ENCODE results near the gene RASL12.

RASL12 gene

GRCh38 chr15:65057549-65057940, 10.2 kb downstream of the RASL12 start:
- H3K9me3 ChIP-seq (ENCODE audit: insufficient read depth, low read depth, low read length): no peaks in the 10 kb centered on the region
- peaks cover 33% of the 10 kb centered on the region for H3K4me1 ChIP-seq (ENCODE audit: insufficient read depth, low read length, poor library complexity, severe bottlenecking)
- no peak overlapping the region for H3K9ac ChIP-seq (ENCODE audit: low read depth, low read length, poor library complexity, severe bottlenecking)
- H2AFZ ChIP-seq (ENCODE audit: low read length): no peak overlapping the region
- H3F3A ChIP-seq (ENCODE audit: low read depth): peaks cover 4% of the 10 kb centered on the region; the same call in 1 of the 2 replicates
- H3K4me2 ChIP-seq (ENCODE audit: low read depth, low read length, poor library complexity, severe bottlenecking): no peak overlapping the region
- no peaks in the 10 kb centered on the region for H3K79me2 ChIP-seq (ENCODE audit: insufficient read depth, low read length)
- H3K4me3 ChIP-seq (ENCODE audit: low read length, poor library complexity, severe bottlenecking): no peak overlapping the region
- H3K9me2 ChIP-seq (replicated peaks; ENCODE audit: low read depth, low read length): no peaks in the 10 kb centered on the region
- H3K27me3 ChIP-seq (ENCODE audit: insufficient read depth, low read length, poor library complexity, severe bottlenecking): no peaks in the 10 kb centered on the region
- no peaks in the 10 kb centered on the region for H4K20me1 ChIP-seq (ENCODE audit: insufficient read depth, low read length, poor library complexity, severe bottlenecking)
- H3K36me3 ChIP-seq (ENCODE audit: insufficient read depth, low read length): no peaks in the 10 kb centered on the region
- TF ChIP-seq, protein P1, sequence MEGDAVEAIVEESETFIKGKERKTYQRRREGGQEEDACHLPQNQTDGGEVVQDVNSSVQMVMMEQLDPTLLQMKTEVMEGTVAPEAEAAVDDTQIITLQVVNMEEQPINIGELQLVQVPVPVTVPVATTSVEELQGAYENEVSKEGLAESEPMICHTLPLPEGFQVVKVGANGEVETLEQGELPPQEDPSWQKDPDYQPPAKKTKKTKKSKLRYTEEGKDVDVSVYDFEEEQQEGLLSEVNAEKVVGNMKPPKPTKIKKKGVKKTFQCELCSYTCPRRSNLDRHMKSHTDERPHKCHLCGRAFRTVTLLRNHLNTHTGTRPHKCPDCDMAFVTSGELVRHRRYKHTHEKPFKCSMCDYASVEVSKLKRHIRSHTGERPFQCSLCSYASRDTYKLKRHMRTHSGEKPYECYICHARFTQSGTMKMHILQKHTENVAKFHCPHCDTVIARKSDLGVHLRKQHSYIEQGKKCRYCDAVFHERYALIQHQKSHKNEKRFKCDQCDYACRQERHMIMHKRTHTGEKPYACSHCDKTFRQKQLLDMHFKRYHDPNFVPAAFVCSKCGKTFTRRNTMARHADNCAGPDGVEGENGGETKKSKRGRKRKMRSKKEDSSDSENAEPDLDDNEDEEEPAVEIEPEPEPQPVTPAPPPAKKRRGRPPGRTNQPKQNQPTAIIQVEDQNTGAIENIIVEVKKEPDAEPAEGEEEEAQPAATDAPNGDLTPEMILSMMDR (conservative IDR thresholded peaks at IDR 0.05; ENCODE audit: low read length): no peak
- TF ChIP-seq EZH2phosphoT487 (IDR thresholded peaks at IDR 0.05; ENCODE audit: borderline replicate concordance): no peak

DNA sequence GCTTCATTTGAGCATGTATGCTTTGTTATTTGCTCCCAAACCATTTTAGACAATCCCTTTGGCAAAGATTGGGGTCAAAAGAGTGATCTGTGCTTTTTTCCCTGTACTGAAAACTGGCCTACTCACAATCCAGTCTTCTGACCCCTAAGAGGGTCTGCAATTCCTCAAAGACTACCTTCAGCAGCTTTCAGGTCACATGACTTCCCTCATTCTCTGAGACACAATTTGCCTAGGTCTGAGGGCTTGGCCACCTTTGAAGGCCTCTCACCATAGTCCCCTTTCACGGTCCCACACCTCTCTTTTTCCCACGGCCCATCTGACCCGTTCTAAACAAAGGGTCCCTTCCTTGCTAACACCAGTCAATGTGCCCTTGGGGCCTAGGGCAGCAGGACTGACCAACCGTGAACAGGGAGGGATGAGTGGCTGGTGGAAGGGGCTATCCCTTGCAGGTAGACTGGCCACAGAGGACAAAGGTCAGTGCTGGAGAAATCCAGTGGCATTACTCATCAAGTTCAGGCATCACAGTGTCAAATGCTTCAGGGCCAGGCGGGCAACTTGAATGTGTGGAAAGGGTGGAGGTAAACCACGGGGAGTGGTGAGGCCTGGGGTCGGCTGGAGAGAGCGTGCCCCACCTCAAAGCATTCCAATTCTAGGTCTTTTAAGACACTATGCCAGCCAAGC, 10.8 kb downstream of the RASL12 start:
- Histone ChIP-seq H3K9me2 (replicated peaks; ENCODE audit: low read depth, low read length) (no peaks in the 10 kb centered on the region), H3K9ac (ENCODE audit: low read depth, low read length, poor library complexity, severe bottlenecking) (peak overlapping the region; percentile 55), H3K4me1 (ENCODE audit: insufficient read depth, low read length, poor library complexity, severe bottlenecking) (peaks cover 34% of the 10 kb centered on the region), H3K27me3 (ENCODE audit: insufficient read depth, low read length, poor library complexity, severe bottlenecking) (no peaks in the 10 kb centered on the region), H3K79me2 (ENCODE audit: insufficient read depth, low read length) (no peaks in the 10 kb centered on the region), H3K36me3 (ENCODE audit: insufficient read depth, low read length) (no peaks in the 10 kb centered on the region), H4K20me1 (ENCODE audit: insufficient read depth, low read length, poor library complexity, severe bottlenecking) (no peaks in the 10 kb centered on the region), H3K9me3 (ENCODE audit: insufficient read depth, low read depth, low read length) (no peaks in the 10 kb centered on the region), H3F3A (ENCODE audit: low read depth) (peaks cover 4% of the 10 kb centered on the region; the same call in 1 of the 2 replicates), H2AFZ (ENCODE audit: low read length) (0 out of 2 replicates have a peak overlapping the region, but pooled peaks have one; percentile 25), H3K4me2 (ENCODE audit: low read depth, low read length, poor library complexity, severe bottlenecking) (peak overlapping the region; percentile 64), H3K4me3 (ENCODE audit: low read length, poor library complexity, severe bottlenecking) (no peak overlapping the region)
- TF ChIP-seq, protein P1 (conservative IDR thresholded peaks at IDR 0.05; ENCODE audit: low read length): no peak
- no peak for TF ChIP-seq EZH2phosphoT487 (IDR thresholded peaks at IDR 0.05; ENCODE audit: borderline replicate concordance)

DNA sequence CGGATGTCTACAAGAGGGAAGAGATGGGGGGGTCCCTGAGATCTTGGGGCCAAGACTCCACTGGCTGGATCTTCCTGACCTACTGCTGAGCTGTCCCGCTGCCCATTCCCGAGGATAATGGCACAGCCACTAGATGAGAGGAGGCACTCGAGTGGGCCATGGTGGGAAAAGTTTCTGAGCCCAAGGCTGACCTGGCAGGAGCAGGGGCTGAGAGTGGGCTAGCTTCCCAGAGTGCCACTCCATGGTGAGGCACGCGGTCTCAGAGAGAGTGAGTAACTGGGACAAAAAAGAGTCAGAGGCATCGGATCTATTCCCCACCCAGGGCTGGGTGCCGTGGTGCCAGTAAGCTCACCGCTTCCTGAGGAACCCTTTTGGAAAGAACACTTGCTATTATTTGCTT, 11.7 kb downstream of the RASL12 start:
- Histone ChIP-seq H3K9me2 (replicated peaks; ENCODE audit: low read depth, low read length) (no peaks in the 10 kb centered on the region), H3K79me2 (ENCODE audit: insufficient read depth, low read length) (no peaks in the 10 kb centered on the region), H4K20me1 (ENCODE audit: insufficient read depth, low read length, poor library complexity, severe bottlenecking) (no peaks in the 10 kb centered on the region), H3K9me3 (ENCODE audit: insufficient read depth, low read depth, low read length) (no peaks in the 10 kb centered on the region), H3K4me3 (ENCODE audit: low read length, poor library complexity, severe bottlenecking) (peak overlapping the region; percentile 47), H3K36me3 (ENCODE audit: insufficient read depth, low read length) (no peaks in the 10 kb centered on the region), H3F3A (ENCODE audit: low read depth) (peaks cover 4% of the 10 kb centered on the region; the same call in 1 of the 2 replicates), H2AFZ (ENCODE audit: low read length) (no peak overlapping the region), H3K9ac (ENCODE audit: low read depth, low read length, poor library complexity, severe bottlenecking) (peak overlapping the region; percentile 55), H3K4me2 (ENCODE audit: low read depth, low read length, poor library complexity, severe bottlenecking) (peak overlapping the region; percentile 64), H3K4me1 (ENCODE audit: insufficient read depth, low read length, poor library complexity, severe bottlenecking) (peaks cover 43% of the 10 kb centered on the region), H3K27me3 (ENCODE audit: insufficient read depth, low read length, poor library complexity, severe bottlenecking) (no peaks in the 10 kb centered on the region)
- TF ChIP-seq EZH2phosphoT487 (IDR thresholded peaks at IDR 0.05; ENCODE audit: borderline replicate concordance): no peak
- TF ChIP-seq, protein P1 (conservative IDR thresholded peaks at IDR 0.05; ENCODE audit: low read length): no peak

Data from Loucy (cell line).